GM20000 (cell line): ENCODE results near the gene TOP3B.

Experiments
- DNase-seq: peaks from one replicate; pipeline ENCODE4 v3.0.0; 2012; ENCODE audit warnings: low spot score
- CTCF ChIP-seq: IDR thresholded peaks from 2 replicates; pipeline ENCODE4 v1.5.1; 2012; ENCODE audit warnings: mild to moderate bottlenecking, control low read depth; ENCODE audit errors: extremely low read depth, missing control alignments

Gene TOP3B

DNA sequence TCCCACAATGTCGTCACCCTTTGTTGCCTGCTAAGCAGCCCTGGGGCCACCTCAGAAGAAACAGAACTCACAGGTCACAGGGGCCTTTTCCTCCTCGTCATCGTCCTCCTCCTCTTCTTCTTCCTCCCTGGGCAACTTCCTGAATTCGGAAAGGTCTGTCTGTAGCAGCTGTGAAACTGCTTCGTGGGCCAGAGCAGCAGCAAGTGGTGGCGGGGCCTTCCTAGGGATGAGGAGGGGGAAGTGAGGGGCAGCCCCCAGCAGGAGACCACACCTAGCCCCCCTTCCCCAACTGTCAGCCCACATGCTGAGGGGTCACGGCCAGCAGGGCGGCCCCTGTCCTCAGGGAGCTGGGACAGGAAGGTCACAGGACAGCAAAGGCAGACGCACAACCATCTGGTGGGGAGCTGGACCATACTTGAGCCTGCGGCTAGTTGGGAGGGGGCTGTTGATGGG is 43.1 kb downstream of the TOP3B start:
- no peak for TF ChIP-seq CTCF
- no peak for DNase-seq

- no peak for TF ChIP-seq CTCF
- DNase-seq = no peak
Measured at GRCh38 chr22:21938906-21939305, 43.7 kb downstream of the TOP3B start.

DNA sequence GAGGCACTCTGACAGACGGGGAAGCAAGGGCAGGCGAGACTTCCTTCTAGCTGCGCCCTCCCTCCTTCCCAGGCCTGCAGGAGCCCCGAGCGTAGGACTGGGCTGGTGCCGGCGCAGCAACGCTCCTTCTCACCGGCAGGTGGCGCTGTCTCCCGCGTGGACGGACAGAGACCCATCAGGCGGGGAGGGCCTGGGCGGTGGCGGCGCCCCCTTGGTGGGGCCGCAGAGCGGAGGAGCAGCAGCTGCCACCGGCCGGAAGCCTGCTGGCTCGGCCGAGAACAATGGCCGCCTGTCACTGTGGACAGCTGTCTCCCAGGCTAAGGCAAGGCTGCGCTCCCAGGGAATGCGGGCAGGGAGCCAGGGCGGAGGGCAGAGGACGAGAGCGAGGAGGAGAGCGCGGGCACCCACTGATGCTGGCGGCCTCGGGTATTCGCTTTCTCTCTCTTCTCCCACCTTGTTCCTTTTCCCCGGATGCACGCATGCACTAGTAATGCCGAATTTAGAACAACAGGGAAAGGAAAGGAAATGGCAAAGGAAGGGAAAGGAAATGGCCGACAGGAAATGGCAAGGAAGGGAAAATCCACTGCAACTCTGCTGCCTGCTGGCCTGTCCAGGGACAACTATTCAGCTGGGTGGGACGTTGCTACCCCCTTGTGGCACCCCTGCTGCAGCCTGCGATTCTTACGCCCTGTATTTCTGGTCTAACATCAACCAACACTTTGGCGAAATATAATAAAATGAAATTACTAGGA is 44.3 kb downstream of the TOP3B start:
- TF ChIP-seq CTCF = peak; percentile 98
- DNase-seq = peak; percentile 93

- DNase-seq = no peak
- no peak for TF ChIP-seq CTCF
Measured at GRCh38 chr22:21937821-21938070, 44.8 kb downstream of the TOP3B start.

GRCh38 chr22:21937041-21937820 is 45.4 kb downstream of the TOP3B start:
- no peak for DNase-seq
- TF ChIP-seq CTCF = no peak

DNA sequence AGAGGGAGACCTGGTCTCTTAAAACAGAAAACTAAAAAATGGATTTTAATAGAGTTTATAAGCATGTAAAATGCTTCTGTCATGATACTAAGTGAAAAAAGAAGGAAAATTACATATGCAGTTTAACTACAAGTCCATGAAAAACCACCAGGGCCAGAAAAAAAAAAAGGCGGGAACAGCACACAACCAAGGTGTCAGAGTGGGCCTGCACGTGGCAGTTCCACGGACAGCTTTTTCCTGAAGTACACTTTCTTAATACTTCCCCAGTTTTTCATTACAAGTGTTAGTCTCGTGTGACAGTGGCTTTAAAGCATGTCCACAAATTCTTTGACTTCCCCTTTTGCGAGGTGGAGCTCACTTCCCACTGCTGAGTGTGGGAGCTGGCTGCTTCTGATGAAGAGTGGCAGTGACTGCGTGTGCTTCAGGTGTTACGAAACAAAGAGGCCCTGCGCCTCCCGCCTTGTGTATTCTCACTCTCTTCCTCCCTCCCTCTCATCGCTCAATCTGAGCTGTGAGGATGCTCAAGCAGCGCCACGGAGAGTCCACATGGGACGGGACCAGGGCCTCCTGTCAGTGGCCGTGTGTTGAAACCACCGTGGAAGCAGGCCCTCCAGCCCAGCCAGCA is 46.3 kb downstream of the TOP3B start:
- no peak for DNase-seq
- TF ChIP-seq CTCF = no peak

GRCh38 chr22:21933910-21934309 is 48.7 kb downstream of the TOP3B start:
- DNase-seq = no peak
- no peak for TF ChIP-seq CTCF
